ENCODE results near the gene SWI5. TPM values are rescaled to one million over a fixed set of nuclear protein-coding genes. Genes with fewer than 3 reads are reported as not detected.

SWI5 gene
- total and polyA plus RNA-seq, 2 experiments from 2014 or later = 26.6 to 42.5 TPM

GRCh38 chr9:128258326-128258725, 17.8 kb upstream of the SWI5 start (continued):
- no peak for TF ChIP-seq NANOG (IDR thresholded peaks at IDR 0.05; ENCODE audit: borderline replicate concordance)

- H3K27ac Mint-ChIP-seq = no peak overlapping the region
- no peaks in the 10 kb centered on the region; the same call in 2 of the 3 replicates for H3K9me3 Mint-ChIP-seq
- Histone ChIP-seq H3K27me3 (ENCODE audit: insufficient read depth) (no peaks in the 10 kb centered on the region), H3K27ac (ENCODE audit: low read depth) (no peak overlapping the region), H2AFZ (no peak overlapping the region), H3F3A (replicated peaks; ENCODE audit: low read depth) (peaks cover 10% of the 10 kb centered on the region; the same call in 1 of the 2 replicates), H3K4me3 (no peak overlapping the region), H3K36me3 (ENCODE audit: insufficient read depth) (peaks cover 4% of the 10 kb centered on the region; the same call in 1 of the 2 replicates), H3K4me2 (no peak overlapping the region), H4K20me1 (replicated peaks; ENCODE audit: insufficient read depth) (peaks cover 18% of the 10 kb centered on the region), H3K9me2 (ENCODE audit: insufficient read depth) (no peaks in the 10 kb centered on the region), H3K4me1 (ENCODE audit: insufficient read depth) (peaks cover 7% of the 10 kb centered on the region), H3K79me2 (replicated peaks; ENCODE audit: insufficient read depth) (no peaks in the 10 kb centered on the region)
- H3K36me3 Mint-ChIP-seq (ENCODE audit: low read depth) = peaks cover 35% of the 10 kb centered on the region
- H3K4me3 Mint-ChIP-seq = no peak overlapping the region
- DNase-seq (ENCODE audit: low spot score) (peak; percentile 72), ATAC-seq (peak; percentile 18)
- H3K4me1 Mint-ChIP-seq = peaks cover 16% of the 10 kb centered on the region
- peaks cover 18% of the 10 kb centered on the region for H3K27me3 Mint-ChIP-seq (ENCODE audit: insufficient read depth, low read depth, poor library complexity)
- no peak for TF ChIP-seq CREB1 (CRISPR knock-in tag; IDR thresholded peaks at IDR 0.05; ENCODE audit: low read depth)
- peak; percentile 37 to 70 for TF ChIP-seq CTCF (conservative IDR thresholded peaks at IDR 0.05; ENCODE audit: low read depth in 2 of 2)
- no peak for TF ChIP-seq STAT1 (IDR thresholded peaks at IDR 0.05; ENCODE audit: unreplicated experiment)
- no peak for TF ChIP-seq REST (IDR thresholded peaks at IDR 0.05; ENCODE audit: unreplicated experiment)
These were observed 16.9 kb upstream of the SWI5 start for GRCh38 chr9:128259156-128259555.

GRCh38 chr9:128260340-128260739, 15.7 kb upstream of the SWI5 start:
- Mint-ChIP-seq H3K36me3 (ENCODE audit: low read depth) (peaks cover 44% of the 10 kb centered on the region), H3K4me3 (no peak overlapping the region), H3K4me1 (peaks cover 7% of the 10 kb centered on the region), H3K9me3 (no peaks in the 10 kb centered on the region; the same call in 2 of the 3 replicates), H3K27me3 (ENCODE audit: insufficient read depth, low read depth, poor library complexity) (peaks cover 12% of the 10 kb centered on the region), H3K27ac (no peak overlapping the region)
- Histone ChIP-seq H3K79me2 (replicated peaks; ENCODE audit: insufficient read depth) (no peaks in the 10 kb centered on the region), H4K20me1 (replicated peaks; ENCODE audit: insufficient read depth) (peaks cover 13% of the 10 kb centered on the region), H2AFZ (no peak overlapping the region), H3K27ac (ENCODE audit: low read depth) (no peak overlapping the region), H3K4me1 (ENCODE audit: insufficient read depth) (no peaks in the 10 kb centered on the region), H3K27me3 (ENCODE audit: insufficient read depth) (no peaks in the 10 kb centered on the region), H3K36me3 (ENCODE audit: insufficient read depth) (peaks cover 4% of the 10 kb centered on the region; the same call in 1 of the 2 replicates), H3K4me3 (no peak overlapping the region), H3K9me2 (ENCODE audit: insufficient read depth) (no peaks in the 10 kb centered on the region), H3F3A (replicated peaks; ENCODE audit: low read depth) (peaks cover 6% of the 10 kb centered on the region; the same call in 1 of the 2 replicates), H3K4me2 (no peak overlapping the region)
- DNase-seq (ENCODE audit: low spot score) (no peak), ATAC-seq (no peak)
- TF ChIP-seq CTCF (conservative IDR thresholded peaks at IDR 0.05; ENCODE audit: low read depth in 2 of 2) (no peak), CREB1 (CRISPR knock-in tag; IDR thresholded peaks at IDR 0.05; ENCODE audit: low read depth) (no peak), EZH2 (IDR thresholded peaks at IDR 0.05; ENCODE audit: low read depth, unreplicated experiment) (no peak), ZNF331 (CRISPR knock-in tag; IDR thresholded peaks at IDR 0.05; ENCODE audit: low read depth) (no peak), ZNF114 (CRISPR knock-in tag; IDR thresholded peaks at IDR 0.05) (no peak), STAT1 (IDR thresholded peaks at IDR 0.05; ENCODE audit: unreplicated experiment) (no peak)
